ENCODE measurements around the gene LEMD1.
"Not testable (repeated sequence)": the region's sequence is repeated elsewhere in the genome, so short reads cannot be mapped to it uniquely, and the experiment has no call there.

Gene LEMD1

GRCh38 chr1:205375835-205376545 lies 45.9 kb downstream of the LEMD1 start:
- no peak for DNase-seq

GRCh38 chr1:205374210-205375078 lies 47.4 kb downstream of the LEMD1 start:
- DNase-seq = no peak

DNA sequence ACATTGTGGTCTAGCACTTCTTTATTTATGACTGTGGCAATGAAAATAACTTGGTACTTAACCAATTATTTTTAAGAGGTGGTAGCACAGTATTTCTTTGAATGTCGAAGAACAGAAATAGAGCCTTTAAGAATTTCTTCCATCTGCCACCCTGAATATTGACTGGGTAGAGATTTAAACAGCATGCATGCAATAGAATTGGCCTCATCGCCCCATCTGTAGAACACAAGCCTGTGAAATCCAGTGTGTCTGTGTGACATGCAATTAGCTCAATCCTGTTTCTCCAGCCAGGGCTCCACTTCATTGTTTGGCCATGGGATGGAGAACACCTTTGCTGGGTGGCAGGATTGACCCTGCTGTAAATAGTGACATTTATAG lies 48.1 kb downstream of the LEMD1 start:
- no peak for DNase-seq

DNA sequence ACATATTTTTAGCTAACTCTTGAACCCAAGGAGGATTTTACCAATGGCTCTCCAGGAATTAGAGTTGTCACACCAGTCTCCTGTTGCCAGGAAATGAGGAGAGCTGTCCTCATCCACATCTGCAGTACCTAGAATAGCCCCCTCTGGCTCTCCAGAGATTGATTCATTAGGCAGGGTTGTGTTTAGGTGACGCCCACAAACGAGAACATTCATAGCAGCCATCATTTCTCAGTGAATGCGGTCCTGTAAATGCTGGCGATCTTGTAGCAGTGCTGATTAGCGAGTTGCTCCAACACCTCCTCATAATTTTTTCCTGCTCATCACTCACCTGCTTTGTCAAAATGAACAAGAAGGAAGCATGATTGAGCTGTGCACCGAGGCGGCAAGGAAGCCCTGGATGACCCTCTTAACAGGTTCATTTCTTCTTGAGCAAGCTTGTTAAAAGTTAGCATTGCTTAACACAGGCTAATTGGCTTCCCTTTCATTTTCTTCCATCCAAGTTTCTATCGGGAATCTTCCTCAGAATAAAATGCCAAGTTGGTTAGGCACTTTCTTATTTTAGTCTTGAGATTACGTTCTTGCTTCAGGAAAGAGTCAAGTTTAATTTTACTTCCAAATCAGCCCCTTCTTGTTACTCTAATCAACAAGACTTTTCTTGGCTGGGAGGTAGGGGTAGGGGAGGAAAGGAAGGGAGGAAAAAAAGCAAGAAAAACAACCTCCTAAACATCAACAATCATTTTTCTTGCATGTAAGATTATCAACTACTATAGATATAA lies 48.6 kb downstream of the LEMD1 start:
- no peak for DNase-seq

DNA sequence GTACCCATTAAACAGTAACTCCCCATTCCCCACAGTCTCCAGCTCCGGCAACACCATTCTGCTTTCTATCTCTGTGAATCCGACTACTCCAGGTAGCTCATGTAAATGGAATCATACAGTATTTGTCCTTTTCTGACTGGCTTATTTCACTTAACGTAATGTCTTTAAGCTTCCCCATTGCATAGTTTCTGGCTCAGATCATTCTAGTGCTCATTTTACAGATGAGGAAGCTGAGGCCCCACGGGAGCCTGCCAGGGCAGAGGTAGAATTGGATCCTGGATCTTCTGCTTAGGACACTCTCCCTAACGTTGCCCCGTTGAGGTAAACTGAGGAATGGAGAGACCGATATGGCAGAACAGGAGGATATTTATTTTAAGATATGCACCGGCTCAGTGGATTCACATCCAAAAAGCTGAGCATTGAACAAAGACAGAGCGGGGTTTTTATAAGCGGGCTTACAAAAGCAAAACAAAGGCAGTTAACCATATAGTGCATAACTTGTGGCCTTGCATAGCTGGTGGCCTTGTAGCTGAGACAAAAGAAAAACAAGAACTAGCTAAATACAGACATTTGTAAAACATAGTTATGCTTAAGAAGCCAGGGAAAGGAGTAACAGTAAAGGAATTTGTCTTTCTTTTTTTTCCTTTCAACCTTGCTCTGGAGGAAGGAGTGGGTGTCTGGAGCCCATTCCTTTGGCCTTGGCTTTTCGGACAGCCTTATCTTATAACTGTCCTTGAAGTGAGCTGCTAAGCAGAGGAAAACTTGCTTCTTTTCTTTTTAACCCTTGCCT lies 49.8 kb downstream of the LEMD1 start:
- DNase-seq = no peak

GRCh38 chr1:205370780-205371179 lies 51.1 kb downstream of the LEMD1 start:
- DNase-seq = no peak

- DNase-seq = no peak
These were observed 52.1 kb downstream of the LEMD1 start for GRCh38 chr1:205369701-205370123.

GRCh38 chr1:205368478-205368877 lies 53.4 kb downstream of the LEMD1 start:
- no peak for DNase-seq

DNA sequence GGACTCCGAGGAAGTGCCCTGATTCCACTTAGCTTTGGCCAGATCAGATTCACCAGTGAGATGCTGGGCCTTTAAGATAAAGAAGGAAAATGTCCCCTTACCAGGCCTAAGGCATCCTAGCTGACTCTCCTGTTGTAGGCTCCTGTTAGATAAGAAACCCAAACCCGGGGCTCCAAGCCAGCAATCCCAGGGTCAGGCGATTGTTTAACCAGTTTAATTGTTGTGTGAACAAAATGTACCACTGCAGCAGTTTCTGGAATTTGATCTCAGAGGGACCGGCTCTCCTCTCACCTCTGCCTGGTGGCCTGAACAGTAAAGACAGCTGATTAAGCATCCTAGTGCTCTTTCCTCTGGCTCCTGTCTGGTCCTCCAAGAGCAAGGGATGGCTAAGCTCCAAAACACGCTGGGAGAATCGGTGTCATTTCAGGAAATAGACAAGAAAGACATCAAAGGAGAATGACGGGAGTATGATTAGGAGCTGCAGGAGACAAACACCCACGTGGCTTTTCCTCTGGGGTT lies 55.9 kb downstream of the LEMD1 start:
- no peak for DNase-seq

GRCh38 chr1:205365086-205365485 lies 56.8 kb downstream of the LEMD1 start:
- not testable (repeated sequence) for DNase-seq

DNA sequence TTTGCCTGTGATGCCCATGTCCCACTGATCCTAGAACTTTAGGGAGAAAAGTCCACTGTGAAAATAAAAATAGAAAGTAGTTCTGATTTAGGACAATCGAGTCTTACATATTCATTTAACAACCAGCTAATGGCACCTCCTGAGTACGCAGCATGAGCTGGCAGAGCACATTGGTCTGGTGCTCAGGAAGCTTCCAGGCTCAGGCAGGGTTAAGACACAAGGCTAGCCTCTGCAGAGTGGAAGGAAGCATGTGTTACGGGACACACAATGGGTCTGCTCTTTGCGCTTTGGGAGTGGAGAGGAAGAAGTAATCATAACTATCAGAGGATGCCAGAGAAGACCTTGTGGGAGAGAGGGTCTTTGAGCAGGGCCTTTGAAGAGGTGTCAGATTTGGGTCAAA lies 61.0 kb downstream of the LEMD1 start:
- DNase-seq = no peak

- DNase-seq = no peak
These were observed 61.9 kb downstream of the LEMD1 start for GRCh38 chr1:205359771-205360565.

DNA sequence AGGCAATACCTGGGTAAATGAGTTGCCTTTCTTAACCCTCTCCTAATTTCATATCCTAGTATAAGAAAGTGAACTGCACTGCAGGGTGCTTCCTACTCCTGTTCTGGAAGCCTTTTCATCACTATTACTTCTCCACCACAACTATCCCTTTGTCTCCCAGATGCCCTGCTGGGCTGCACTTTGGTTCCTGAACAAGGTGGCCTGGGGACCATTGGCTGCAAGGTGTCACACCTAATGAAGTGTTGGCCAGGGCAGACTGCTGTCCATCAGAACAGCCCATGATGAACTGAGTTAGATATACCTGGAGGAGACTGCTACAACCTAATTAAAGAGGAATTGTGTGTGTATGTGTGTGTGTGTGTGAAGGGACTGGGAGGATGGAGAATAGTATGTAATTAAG lies 63.3 kb downstream of the LEMD1 start:
- DNase-seq = no peak

DNA sequence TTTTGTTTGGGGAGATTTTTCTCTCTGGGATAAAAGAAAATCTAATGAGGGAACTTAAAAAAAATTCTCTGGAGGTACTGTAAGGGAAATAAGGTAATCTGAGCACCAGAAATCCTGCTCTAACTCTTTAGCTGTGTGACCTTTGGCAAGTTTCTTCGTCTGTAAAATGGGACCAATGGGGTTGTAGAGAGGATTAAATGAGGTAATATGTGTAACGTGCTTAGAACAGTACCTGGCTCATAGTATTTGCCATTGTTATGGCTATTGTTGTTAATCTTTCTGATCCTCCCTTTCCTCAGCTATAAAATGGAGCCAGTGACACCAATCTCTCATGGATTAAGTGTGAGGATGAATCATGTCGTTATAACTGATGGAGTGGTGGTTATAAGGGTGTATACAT lies 64.3 kb downstream of the LEMD1 start:
- DNase-seq = no peak

DNA sequence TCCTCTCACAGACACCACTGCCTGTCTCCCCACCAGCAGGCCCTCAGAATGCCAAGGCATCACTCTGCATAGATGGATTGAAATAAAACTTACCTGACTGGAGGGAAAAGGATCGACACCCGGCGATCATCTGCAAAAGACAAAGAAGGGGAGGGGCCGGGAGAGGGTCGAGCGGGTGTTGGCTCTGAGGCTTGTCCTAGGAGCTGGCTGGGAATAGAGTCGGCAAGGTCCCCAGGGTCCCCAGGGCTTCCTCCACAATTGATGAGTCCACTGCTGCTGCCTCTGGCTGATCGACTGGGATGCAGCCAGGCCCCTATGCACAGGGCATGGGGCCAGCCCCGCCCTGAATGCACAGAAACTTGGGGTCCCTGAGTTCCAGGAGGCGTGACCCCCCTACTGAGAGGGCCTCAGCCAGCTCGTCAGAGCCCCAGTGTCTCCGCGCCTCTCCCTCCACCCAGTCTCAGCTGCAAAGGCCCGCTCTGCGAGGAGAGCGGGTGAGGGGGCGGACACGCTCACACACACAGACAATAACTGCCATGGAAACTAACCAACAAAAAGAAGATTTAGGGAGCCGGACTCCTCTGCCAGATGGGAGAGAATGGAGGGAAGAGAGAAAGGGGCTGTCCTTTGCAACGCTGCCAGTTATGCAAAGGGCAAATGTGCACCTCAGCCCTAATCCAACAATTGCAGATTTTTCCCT lies 65.3 kb downstream of the LEMD1 start, which contains the start of gene KLHDC8A:
Gene KLHDC8A, minus strand, starts transcription at position 483 of the 700 bp plus-strand sequence. CDS start 13,318 bp downstream, outside the sequence.
- no peak for DNase-seq

GRCh38 chr1:205355075-205355453 lies 66.8 kb downstream of the LEMD1 start:
- no peak for DNase-seq

DNA sequence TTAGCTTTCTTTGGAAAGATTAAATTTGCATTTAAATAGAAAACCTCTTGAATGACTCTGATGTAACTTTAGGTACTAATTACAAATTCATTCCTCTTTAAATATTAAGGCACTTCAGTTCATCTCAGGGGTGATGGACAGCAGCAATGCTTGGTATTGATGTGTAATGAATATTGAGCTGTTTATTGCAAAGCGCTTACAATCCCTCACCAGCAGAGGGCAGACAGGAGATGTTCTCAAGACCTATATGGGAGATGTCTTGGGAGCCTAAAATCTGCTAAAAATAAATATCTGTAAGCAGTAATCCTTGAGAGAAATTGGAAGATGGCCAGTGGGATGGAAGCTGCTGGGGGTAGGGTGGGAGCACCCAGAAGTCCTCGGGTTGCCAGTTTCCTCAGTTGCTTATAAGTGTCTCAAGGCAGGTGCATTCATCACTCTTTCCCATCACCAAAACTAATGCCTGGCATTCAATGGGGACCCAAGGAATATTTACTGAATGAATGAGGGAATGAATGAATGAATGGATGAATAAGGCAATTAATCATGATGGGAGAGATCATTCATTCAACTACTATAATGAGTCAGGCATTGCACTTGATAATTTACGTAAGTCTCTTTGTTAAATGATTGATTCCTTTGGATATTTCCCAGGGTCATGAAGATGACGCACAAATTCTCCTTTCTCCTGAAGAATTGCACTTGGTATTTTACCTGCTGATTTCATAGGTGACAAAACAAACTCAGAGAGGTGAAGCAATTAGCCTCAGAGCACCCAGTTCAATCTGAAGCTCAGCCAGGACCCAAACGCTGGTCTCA lies 67.4 kb downstream of the LEMD1 start:
- peak; percentile 58 for DNase-seq

GRCh38 chr1:205353612-205354011 lies 68.2 kb downstream of the LEMD1 start:
- DNase-seq = no peak

- no peak for DNase-seq
These were observed 68.7 kb downstream of the LEMD1 start for GRCh38 chr1:205353191-205353590.
